K562 (cell line): ENCODE results near the gene GAS2L1. TPM values are rescaled to one million over a fixed set of nuclear protein-coding genes. Genes with fewer than 3 reads are reported as not detected.
A peak's percentile ranks its signal among the peaks of the same experiment; 100 is the strongest.

Experiments used
- ATAC-seq: fragments of 200-7000 bp; cut with Tn5 transposase; 3 replicates; pipeline ENCODE4 v1.9.1; 2020; ENCODE audit warnings: moderate library complexity
- BruUV-seq: library from RNA; stranded (reverse); fragments of 400-500 nt; replicated peaks from 2 replicates; lab custom pipeline; 2021; lab: Mats Ljungman, UMichigan
- CTCF ChIA-PET: fragments of 300-600 bp; formaldehyde crosslinking; extraction: SDS; loops from one replicate; lab custom pipeline; 2021; ENCODE audit warnings: low intra/inter-chr PET ratio; lab: Yijun Ruan, JAX
- POLR2A ChIA-PET: fragments of 300-600, 350-650 bp; sonication (Branson Sonifier 250); formaldehyde crosslinking; extraction: SDS; loops from one replicate; lab custom pipeline; 2021; ENCODE audit warnings: antibody characterized with exemption, inconsistent platforms; lab: Yijun Ruan, JAX
- DNase-seq, 4 experiments: peaks; one replicate each; pipeline versions ENCODE4 v3.0.0 to v3.0.0-alpha.2; 2011 to 2018; ENCODE audit warnings: low spot score in 3 of 4, mixed read lengths in 3 of 4; ENCODE audit errors: extremely low read depth in 1 of 4
- FAIRE-seq: peaks from 2 replicates; lab custom pipeline; 2011; peaks lifted over from hg19 to GRCh38; lab: Jason Lieb, UNC
- H2AFZ ChIP-seq: 2 replicates; pipeline ENCODE4 v1.6.0; 2011; ENCODE audit warnings: low read depth, low read length, control low read depth, inconsistent platforms
- H3K27ac ChIP-seq: fragments of 200-600 bp; 3 replicates; pipeline ENCODE4 v1.8.0; 2011; ENCODE audit warnings: low read depth, mild to moderate bottlenecking, control low read depth, inconsistent platforms, low read length, moderate library complexity, mixed read lengths; ENCODE audit errors: extremely low read depth
- H3K27me3 ChIP-seq, 2 experiments: fragments of 300-600 bp in 1 of 2; 2 replicates in 1 of 2; 3 replicates in 1 of 2; pipeline versions ENCODE4 v1.6.0 to v1.8.0; 2011; ENCODE audit warnings: inconsistent platforms in 2 of 2, low read length in 2 of 2, mild to moderate bottlenecking in 1 of 2, mixed read lengths in 1 of 2, moderate library complexity in 1 of 2; ENCODE audit not compliant: control insufficient read depth in 2 of 2, insufficient read depth in 2 of 2
- H3K36me3 ChIP-seq: fragments of 300-600 bp; 3 replicates; pipeline ENCODE4 v1.8.0; 2011; ENCODE audit warnings: mild to moderate bottlenecking, low read length, inconsistent platforms; ENCODE audit not compliant: control insufficient read depth, insufficient read depth
- H3K4me1 ChIP-seq, 2 experiments: fragments of 200-600 bp in 1 of 2; replicated peaks in 1 of 2; 2 replicates in 1 of 2; 3 replicates in 1 of 2; pipeline versions ENCODE4 v1.5.1 to v1.8.0; 2011; ENCODE audit warnings: inconsistent platforms in 2 of 2, low read length in 2 of 2, mild to moderate bottlenecking in 1 of 2, mixed read lengths in 1 of 2, moderate library complexity in 1 of 2; ENCODE audit not compliant: control insufficient read depth in 2 of 2, insufficient read depth in 2 of 2
- H3K4me2 ChIP-seq: 2 replicates; pipeline ENCODE4 v1.6.1; 2011; ENCODE audit warnings: low read length, control low read depth, inconsistent platforms, mixed read lengths; ENCODE audit not compliant: insufficient read depth
- H3K4me3 ChIP-seq: fragments of 200-600 bp; sonication (generic), shearing (Covaris generic); 2 replicates; pipeline ENCODE4 v1.5.1; 2016; ENCODE audit warnings: control low read depth, inconsistent platforms
- H3K79me2 ChIP-seq: fragments of 200-600 bp; 3 replicates; pipeline ENCODE4 v1.8.0; 2011; ENCODE audit warnings: low read length, inconsistent platforms; ENCODE audit not compliant: control insufficient read depth, insufficient read depth
- H3K9ac ChIP-seq, 2 experiments: 2 replicates each; pipeline versions ENCODE4 v1.6.0 to v1.6.1; 2011; ENCODE audit warnings: low read depth in 2 of 2, low read length in 2 of 2, control low read depth in 1 of 2, inconsistent platforms in 1 of 2, mild to moderate bottlenecking in 1 of 2, mixed read lengths in 1 of 2; ENCODE audit not compliant: insufficient read depth in 1 of 2
- H3K9me1 ChIP-seq: one replicate; pipeline ENCODE4 v1.6.0; 2011; ENCODE audit warnings: inconsistent platforms, mild to moderate bottlenecking, low read length, moderate library complexity; ENCODE audit not compliant: control insufficient read depth, insufficient read depth
- H3K9me3 ChIP-seq: replicated peaks from 2 replicates; pipeline ENCODE4 v1.5.1; 2011; ENCODE audit warnings: low read depth, low read length, inconsistent platforms; ENCODE audit not compliant: control insufficient read depth, insufficient read depth
- H4K20me1 ChIP-seq: replicated peaks from 2 replicates; pipeline ENCODE4 v1.6.1; 2011; ENCODE audit warnings: low read length, inconsistent platforms, mixed read lengths; ENCODE audit not compliant: control insufficient read depth, insufficient read depth
- POLR2G ChIP-seq: fragments of 200-400 bp; formaldehyde crosslinking; IDR thresholded peaks from 2 replicates; pipeline ENCODE4 v1.6.1; 2017; ENCODE audit warnings: low read depth, mild to moderate bottlenecking, antibody characterized with exemption, low read length, moderate library complexity
- WGBS: fragments of 100-300 bp; shearing (Covaris generic); methylation state at CpG from one replicate; pipeline ENCODE4 v1.1.6; 2016; ENCODE audit warnings: low coverage, mixed read lengths; ENCODE audit not compliant: insufficient coverage; ENCODE audit errors: missing lambda C conversion rate; 5-methylcytosine and 5-hydroxymethylcytosine counted together
- in situ Hi-C: fragments of 300-500 bp; cut with MboI; formaldehyde crosslinking; loops from 4 replicates; pipeline ENCODE4 v1.15.0; 2018; ENCODE audit warnings: inconsistent platforms, mixed read lengths
- intact Hi-C: fragments of 100-400 bp; cut with micrococcal nuclease; formaldehyde crosslinking; loops from 2 replicates; pipeline ENCODE4 v1.14.2; 2022
- polyA plus RNA-seq, 8 experiments: library from polyadenylated mRNA; depleted of rRNA in 4 of 8; stranded (reverse) in 5 of 8; unstranded in 3 of 8; fragments of >200 nt; fragmentation: Nextera tagmentation in 2 of 8; fragmentation: Illumina TruSeq in 1 of 8; extraction: Ambion mirVana in 2 of 8; extraction: Trizol in 1 of 8; gene quantifications; 2 replicates each; pipeline versions ENCODE4 v1.2.1 to v1.2.3, GENCODE V29; 2011 to 2014; ENCODE audit warnings: inconsistent platforms in 1 of 8, missing spikeins in 1 of 8
- total RNA-seq, 7 experiments: library from RNA; depleted of rRNA in 6 of 7; stranded (reverse); fragments of >200 nt in 6 of 7; fragmentation: Illumina TruSeq in 2 of 7; extraction: Trizol in 2 of 7; gene quantifications; 2 replicates each; pipeline versions ENCODE4 v1.2.1 to v1.2.3, GENCODE V29; 2011 to 2021; ENCODE audit warnings: low replicate concordance in 1 of 7
- TF ChIP-seq, protein P1 (sequence below), 2 experiments: fragments of 450-650 bp in 1 of 2; sonication (generic) in 1 of 2; formaldehyde crosslinking in 1 of 2; IDR thresholded peaks; 2 replicates each; pipeline versions ENCODE4 v1.7.1 to v1.9.0; 2016 to 2022; ENCODE audit warnings: inconsistent platforms in 1 of 2, mild to moderate bottlenecking in 1 of 2, missing genetic modification reagents in 1 of 2

Gene GAS2L1
- total and polyA plus RNA-seq, 9 of the 15 experiments (the other 6 are each of a cell fraction or from before 2014, with no cell fraction given) = 0.56 to 19.7 (median 3.2) TPM

DNA sequence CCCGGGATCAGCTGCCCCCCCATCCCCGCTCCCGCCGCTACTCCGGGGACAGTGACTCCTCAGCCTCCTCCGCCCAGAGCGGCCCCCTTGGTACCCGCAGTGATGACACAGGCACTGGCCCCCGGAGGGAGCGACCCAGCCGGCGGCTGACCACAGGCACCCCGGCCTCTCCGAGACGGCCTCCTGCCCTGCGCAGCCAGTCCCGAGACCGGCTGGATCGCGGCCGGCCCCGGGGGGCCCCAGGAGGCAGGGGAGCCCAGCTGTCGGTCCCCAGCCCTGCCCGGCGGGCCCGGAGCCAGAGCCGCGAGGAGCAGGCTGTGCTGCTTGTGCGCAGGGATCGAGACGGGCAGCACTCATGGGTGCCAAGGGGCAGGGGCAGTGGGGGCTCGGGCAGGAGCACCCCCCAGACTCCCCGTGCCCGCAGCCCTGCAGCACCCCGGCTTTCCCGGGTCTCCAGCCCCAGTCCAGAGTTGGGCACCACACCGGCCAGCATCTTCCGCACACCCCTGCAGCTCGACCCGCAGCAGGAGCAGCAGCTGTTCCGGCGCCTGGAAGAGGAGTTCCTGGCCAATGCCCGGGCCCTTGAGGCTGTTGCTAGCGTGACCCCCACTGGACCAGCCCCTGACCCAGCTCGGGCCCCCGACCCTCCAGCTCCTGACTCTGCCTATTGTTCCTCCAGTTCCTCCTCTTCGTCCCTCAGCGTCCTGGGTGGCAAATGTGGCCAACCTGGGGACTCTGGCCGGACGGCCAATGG, 5.2 kb downstream of the GAS2L1 start:
- ChIA-PET POLR2A (no interaction called here), CTCF (no interaction called here)
- Histone ChIP-seq H3K79me2 (peaks cover 18% of the 10 kb centered on the region), H3K9me3 (no peaks in the 10 kb centered on the region), H3K27me3 (no peaks in the 10 kb centered on the region), H3K4me2 (no peak overlapping the region), H3K4me1 (peaks cover 14 to 83% of the 10 kb centered on the region in 2 experiments; a peak in 4 of 5 replicates), H3K9me1 (no peaks in the 10 kb centered on the region)
- ATAC-seq = no peak
- no peak for FAIRE-seq
- intact Hi-C loops = no loop called here
- WGBS = 91% methylated on average over 20 of the region's 50 CpGs
- in situ Hi-C loops = no loop called here
- peak; percentile 26; the same call in 1 of the 2 replicates for TF ChIP-seq POLR2G
- TF ChIP-seq, protein P1, sequence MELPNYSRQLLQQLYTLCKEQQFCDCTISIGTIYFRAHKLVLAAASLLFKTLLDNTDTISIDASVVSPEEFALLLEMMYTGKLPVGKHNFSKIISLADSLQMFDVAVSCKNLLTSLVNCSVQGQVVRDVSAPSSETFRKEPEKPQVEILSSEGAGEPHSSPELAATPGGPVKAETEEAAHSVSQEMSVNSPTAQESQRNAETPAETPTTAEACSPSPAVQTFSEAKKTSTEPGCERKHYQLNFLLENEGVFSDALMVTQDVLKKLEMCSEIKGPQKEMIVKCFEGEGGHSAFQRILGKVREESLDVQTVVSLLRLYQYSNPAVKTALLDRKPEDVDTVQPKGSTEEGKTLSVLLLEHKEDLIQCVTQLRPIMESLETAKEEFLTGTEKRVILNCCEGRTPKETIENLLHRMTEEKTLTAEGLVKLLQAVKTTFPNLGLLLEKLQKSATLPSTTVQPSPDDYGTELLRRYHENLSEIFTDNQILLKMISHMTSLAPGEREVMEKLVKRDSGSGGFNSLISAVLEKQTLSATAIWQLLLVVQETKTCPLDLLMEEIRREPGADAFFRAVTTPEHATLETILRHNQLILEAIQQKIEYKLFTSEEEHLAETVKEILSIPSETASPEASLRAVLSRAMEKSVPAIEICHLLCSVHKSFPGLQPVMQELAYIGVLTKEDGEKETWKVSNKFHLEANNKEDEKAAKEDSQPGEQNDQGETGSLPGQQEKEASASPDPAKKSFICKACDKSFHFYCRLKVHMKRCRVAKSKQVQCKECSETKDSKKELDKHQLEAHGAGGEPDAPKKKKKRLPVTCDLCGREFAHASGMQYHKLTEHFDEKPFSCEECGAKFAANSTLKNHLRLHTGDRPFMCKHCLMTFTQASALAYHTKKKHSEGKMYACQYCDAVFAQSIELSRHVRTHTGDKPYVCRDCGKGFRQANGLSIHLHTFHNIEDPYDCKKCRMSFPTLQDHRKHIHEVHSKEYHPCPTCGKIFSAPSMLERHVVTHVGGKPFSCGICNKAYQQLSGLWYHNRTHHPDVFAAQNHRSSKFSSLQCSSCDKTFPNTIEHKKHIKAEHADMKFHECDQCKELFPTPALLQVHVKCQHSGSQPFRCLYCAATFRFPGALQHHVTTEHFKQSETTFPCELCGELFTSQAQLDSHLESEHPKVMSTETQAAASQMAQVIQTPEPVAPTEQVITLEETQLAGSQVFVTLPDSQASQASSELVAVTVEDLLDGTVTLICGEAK (IDR thresholded peaks at IDR 0.05) = no peak
- TF ChIP-seq, protein P1 (CRISPR knock-in tag; IDR thresholded peaks at IDR 0.05) = no peak
- TF ChIP-seq, all 486 proteins: peak for 1
- Histone ChIP-seq H2AFZ (no peak overlapping the region), H3K36me3 (peaks cover 9% of the 10 kb centered on the region; the same call in 1 of the 3 replicates), H3K4me3 (no peak overlapping the region), H3K9ac (no peak overlapping the region; a peak in 1 of 4 replicates), H3K27ac (no peak overlapping the region), H4K20me1 (no peaks in the 10 kb centered on the region)
- BruUV-seq = no TSS peak
- DNase-seq = no peak
